GM18526 (cell line): ENCODE measurements around the gene SLC35G4.
"Not testable (repeated sequence)": the region's sequence is repeated elsewhere in the genome, so short reads cannot be mapped to it uniquely, and the experiment has no call there.

Experiments used
- POLR2A ChIP-seq: IDR thresholded peaks from 3 replicates; pipeline ENCODE4 v1.6.1; 2011; ENCODE audit not compliant: insufficient read length; ENCODE audit errors: extremely low read depth

SLC35G4 gene

DNA sequence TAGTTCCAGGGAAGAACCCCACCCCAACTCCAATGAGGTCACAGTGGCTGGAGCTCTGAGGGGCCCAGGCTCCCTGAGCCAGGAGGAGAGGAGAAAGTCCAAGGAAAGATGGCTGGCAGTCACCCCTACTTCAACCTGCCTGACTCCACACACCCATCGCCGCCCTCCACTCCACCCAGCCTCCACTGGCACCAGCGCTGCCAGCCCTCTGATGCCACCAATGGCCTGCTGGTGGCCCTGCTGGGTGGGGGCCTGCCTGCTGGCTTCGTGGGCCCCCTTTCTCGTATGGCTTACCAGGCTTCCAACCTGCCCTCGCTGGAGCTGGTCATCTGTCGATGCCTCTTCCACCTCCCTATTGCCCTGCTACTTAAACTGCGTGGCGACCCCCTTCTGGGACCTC lies at the start of gene SLC35G4:
SLC35G4 (plus strand) TSS at position 109 of the 400 bp plus-strand sequence; CDS start at position 109, 0 bp downstream.
- not testable (repeated sequence) for TF ChIP-seq POLR2A

DNA sequence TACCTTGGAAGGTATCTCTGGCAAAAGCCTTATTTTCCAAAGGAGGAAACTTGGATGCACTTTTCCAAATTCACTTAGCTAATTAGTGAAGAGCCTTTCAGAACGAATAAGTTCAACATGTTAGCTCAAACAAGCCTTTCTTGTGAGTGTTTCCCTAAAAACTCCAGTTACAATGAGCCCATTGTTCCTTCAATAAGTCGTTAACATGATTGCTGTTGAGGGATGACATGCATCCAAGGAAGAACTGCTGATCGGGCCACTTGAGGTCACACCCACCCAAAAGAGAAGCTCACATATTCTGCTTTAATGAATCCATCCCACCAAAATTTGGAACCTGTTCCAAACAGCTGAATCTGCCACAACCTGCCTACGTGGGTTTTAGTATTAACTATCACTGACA lies 48.1 kb upstream of the SLC35G4 start:
- TF ChIP-seq POLR2A: no peak

DNA sequence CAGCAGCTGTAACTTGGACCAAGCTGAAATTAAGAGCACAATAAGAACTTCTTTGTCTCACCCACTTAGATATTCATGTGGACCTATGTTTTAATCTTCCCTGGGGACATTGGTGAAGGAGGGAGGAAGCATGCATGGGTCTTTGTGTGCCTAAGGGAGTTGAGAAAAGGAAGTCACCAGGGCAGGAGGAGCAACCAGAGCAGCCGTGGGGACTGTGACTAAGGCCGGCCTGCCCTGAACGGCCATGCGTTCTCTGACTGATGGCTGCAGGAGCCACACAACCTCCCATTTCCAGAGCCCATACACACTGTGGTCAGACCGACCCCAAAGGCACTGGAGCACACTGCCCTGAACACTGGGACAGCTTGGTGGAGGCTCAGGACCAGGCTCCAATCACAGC lies 43.7 kb upstream of the SLC35G4 start:
- TF ChIP-seq POLR2A: no peak

DNA sequence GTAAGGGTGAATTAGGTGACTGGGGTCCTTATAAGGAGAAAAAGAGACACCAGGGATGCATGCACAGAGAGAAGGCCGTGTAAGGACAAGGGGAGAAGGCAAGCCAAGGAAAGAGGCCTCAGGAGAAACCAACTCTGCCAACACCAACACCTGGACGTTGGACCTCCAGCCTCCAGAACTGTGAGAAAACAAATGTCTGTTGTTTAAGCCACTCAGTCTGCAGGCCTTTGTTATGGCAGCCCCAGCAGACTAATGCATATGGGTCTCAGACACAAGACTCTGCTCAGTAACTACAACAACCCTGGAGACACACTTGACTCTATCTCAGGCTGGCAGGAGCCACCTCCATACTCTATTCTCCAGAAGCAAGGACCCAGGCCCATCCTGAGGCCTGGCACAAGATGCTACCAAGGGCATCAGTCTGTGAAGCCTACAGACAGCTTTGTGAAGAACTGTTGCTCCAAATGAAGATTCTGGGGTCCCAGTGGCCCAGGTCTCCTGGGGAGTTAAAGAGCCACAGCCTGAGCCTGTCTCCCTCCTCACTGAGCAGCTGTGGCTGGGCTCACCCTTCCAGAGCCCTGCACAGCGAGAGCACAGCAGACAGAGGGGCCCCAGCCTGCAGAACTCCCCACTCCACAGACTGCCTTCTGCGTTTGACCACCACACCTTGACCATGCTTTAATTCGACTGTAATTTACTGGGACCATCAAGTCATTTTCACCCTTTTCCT lies 43.0 kb upstream of the SLC35G4 start:
- no peak for TF ChIP-seq POLR2A

DNA sequence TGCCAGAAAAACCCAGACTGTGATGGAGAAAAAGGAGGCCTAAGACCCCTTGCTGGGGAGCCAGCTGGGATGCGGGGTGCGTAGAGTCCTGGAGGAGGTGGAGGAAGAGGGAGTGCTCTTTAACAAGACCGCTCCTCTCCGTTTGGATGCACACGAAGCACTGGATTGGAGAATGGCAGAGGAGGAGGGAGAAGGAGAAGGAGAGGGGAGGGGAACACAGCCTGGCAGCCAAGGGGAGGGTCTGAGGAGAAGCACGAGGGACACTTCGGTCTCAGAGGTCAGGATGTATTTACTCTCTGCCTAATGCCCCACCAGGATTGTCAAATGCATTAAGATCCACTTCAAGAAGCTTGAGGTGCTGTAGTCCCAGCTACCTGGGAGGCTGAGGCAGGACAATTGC lies 42.0 kb upstream of the SLC35G4 start:
- no peak for TF ChIP-seq POLR2A

DNA sequence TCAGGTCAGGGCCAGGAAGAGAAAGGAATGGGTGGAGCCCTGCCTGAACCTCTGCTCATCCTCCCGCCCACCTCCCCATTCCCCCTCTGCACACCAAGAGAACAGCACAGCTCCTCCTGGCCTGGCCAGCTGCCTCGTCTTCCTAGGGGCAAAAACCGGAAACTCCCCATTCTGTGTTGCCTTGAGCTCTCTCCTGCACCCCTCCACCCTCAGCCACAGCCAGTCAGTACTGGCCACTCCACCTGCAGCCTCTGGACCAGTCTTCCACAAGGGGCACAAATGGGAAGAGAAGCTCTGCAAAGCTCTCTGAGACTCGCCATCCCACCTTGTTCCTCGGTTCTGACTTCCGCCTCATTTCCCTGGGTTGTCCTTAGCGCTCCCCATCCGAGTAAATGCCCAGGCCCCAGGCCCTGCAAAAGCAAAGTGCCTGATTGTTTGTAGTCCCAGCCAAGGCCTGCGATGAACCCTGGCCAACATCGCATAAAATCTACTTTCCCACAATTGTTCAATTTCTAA lies 39.3 kb upstream of the SLC35G4 start:
- no peak for TF ChIP-seq POLR2A

DNA sequence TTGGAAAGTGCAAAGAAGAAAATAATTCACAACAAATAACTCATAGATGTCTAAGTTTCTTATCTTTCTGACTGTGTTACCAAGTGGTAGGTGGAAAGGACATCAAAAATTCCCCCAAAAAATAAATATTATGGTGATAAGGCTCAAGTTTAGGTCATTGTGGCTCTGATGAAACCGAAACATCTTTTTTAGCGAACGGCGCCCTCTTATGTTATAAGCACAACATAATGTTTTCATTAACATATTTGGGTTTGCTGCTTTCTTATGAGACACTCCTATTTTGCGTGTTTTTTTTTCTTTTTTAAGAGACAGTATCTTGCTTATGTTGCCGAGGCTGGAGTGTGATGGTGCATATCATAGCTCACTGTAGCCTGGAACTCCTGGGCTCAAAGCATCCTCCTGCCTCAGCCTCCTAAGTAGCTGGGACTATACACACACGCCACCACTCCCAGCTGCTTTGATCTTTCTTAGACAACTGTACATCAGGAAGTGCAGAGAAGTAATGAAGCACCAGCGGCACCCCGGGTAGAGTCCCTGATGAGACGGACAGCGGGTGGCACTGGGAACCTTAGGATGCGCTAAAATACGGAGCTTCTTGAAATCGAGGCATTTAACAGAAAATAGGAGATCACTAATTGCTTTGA lies 38.5 kb upstream of the SLC35G4 start:
- no peak for TF ChIP-seq POLR2A

DNA sequence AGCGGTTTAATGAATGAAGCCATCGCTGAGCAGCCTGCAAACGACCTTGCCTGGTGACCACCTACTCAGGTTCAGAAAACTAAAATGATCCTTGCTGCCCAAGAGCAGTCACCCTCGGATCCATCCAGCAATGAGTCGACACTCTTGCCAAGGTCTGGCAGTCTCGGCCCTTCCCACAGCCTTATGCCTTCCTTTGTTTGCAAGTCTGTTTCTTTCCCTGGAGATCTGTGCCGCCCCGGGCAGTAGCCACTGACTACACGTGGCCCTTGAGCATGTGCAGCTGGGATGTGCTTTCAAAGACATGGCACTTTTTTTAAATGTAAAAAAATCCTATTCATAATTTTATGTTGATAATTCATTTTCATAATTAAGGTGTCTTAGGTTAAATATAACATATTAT lies 37.2 kb upstream of the SLC35G4 start:
- no peak for TF ChIP-seq POLR2A

DNA sequence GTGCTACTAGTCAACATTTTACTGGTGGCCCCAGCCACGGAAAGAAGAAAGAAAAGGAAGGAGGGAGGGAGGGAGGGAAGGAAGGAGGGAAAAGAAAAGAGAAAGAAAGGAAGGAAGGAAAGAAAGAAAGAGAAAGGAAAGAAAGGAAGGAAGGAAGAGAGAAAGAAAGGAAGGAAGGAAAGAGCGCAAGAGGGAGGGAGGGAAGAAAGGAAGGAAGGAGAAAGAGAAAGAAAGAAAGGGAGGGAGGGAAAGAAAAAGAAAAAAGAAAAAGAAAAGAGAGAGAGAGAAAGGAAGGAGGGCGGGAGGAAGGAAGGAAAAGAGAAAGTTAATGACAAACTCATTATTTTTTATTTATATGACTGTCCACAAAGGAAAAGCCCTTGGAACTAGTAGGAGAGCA lies 34.9 kb upstream of the SLC35G4 start:
- TF ChIP-seq POLR2A: no peak

DNA sequence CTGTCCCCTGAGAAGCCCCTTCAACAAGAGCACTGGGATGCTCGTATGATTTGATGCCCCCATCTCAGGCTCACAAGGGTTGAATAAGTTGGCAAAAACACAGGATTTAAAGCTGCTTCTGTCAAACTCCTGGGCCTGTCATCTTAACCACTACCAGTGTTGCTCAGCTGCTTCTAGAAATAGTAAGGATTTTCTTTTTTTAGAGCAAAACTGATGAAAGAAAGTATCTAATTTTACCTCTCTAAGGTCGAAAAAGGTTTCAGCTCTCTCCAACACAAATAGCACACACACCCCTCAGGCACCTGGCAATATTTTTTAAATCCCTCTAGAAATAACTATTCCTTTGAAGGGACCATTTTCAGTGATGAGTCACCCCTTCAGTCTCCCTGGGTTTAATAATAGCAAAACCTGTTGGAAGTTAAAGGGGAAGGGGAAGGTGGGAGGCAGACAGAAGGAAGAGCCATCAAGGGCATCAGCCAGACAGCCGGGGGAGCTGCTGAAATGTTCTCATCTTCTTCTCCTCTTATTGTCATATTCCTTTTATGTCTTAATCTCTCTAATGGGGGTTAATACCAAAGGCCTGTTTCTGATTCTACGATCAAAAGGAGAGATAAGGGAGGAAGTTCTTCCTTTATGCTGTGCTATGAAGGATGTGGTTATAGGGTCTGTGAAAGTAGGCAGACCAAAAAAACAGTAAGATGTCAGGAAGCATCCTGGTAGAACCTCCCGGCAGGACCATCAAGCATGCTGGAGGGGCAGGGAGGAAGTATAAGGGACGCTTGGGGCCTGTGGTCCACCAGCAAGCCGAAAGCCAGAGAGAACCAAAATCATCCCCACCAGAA lies 31.9 kb upstream of the SLC35G4 start:
- TF ChIP-seq POLR2A: no peak

DNA sequence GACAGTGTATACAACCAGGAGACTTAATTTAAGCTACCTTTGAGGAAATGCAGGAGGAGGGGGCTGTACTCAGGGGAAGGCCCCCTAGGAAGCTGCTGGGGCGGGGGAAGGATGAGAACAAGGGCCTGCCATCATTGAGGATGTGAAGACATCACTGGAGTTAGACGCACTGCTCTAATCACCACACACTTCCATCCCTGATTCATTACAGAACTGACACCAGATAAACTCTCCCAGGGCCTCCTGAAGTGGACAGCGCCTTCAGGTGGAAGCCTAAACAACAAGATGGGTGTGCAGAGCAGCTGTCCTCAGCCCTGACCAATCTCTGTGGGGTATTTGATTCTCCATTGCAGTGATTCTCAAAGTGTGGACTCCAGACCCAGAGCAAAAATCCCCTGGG lies 30.6 kb upstream of the SLC35G4 start:
- TF ChIP-seq POLR2A: no peak

DNA sequence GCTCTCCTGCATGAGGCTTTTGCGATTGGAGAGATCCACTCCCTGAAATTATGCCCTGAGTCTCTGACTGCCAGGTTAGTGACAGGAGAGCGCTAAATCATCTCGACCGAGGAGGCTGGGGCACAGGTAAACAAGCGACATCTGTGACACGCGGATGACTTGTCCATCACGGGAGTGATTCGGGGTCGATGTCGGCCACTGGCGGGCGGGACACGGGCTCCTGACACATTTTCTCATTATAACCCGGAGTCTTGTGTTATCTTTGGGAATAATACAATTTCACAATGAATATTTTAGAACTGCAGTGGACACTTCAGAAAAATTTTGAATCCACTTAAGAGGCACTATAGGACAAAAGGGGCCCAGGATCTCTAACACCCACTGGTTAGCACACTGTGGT lies 29.5 kb upstream of the SLC35G4 start:
- no peak for TF ChIP-seq POLR2A

DNA sequence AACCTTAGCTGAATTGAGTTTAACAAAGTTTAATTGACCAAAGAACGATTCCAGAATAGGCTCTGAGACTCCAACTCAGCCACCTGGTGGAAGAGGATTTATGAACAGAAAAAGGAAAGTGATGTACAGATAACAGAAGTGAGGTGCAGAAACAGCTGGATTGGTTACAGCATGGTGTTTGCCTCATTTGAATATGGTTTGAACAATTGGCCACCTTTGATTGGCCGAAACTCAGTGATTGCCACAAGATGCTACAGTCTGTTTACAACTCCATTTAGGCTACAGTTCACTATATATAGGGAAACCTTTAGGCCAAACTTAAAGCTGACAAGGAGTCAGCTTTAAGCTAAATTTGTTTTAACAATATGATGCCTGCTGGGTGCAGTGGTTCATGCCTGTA lies 28.1 kb upstream of the SLC35G4 start:
- no peak for TF ChIP-seq POLR2A

DNA sequence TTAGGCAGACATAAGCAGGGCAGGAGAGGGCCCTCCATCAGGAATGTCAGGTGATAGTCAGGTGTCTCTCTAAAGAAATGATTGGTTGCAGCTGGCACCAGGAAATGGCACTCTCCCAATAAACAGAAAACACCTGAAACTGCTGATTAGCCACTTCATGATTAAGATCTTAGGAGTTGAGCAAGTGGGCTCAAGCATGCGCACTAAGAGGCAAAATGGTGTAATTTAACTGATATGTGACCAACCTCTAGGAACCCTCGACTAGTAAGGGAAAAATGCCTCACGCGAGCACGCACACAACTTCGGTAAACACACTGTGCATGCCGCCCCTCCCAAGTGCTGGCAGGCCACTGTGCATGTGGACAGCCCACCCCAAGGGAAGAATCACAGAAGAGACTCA lies 23.8 kb upstream of the SLC35G4 start:
- no peak for TF ChIP-seq POLR2A

DNA sequence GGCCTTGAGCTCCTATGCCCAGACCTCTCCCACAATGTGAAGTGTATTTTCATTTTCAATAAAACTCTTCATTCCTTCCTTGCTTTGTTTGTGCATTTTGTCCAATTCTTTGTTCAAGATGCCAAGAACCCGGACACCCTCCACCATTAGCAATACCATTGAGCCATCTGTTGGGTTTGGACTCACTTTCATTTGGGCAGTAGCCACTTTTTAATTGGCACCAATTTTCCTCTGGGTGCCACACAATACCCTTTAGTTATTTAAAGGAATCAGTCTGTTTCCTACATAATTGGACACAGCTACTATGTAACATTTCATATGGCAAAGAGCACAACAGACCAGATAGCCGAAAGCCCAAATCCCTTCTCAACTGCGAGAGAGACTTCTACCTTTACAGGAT lies 22.5 kb upstream of the SLC35G4 start:
- TF ChIP-seq POLR2A: no peak

DNA sequence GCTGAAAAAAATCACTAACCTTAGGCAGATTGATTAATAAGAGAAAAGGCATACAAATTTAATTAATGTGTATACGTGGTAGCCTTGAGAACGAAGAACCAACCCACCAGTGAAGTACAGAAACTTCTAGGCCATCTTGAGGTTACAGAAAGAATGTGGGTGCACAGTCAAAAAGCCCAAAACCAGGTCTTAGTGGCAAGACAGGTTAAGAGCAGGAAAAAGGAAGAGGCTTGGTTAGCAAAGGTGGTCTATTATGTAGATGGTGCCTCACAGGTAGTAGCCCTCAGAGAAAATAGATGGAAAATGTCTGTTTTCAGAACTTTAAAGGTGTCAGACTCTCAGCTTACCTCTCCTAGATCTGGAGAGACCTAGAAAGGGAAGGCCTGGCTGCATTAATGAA lies 22.0 kb upstream of the SLC35G4 start:
- no peak for TF ChIP-seq POLR2A
